ENCODE results near the gene LMO2.
A peak's percentile ranks its signal among the peaks of the same experiment; 100 is the strongest.
"Not testable (repeated sequence)": the region's sequence is repeated elsewhere in the genome, so short reads cannot be mapped to it uniquely, and the experiment has no call there.

The LMO2 gene

DNA sequence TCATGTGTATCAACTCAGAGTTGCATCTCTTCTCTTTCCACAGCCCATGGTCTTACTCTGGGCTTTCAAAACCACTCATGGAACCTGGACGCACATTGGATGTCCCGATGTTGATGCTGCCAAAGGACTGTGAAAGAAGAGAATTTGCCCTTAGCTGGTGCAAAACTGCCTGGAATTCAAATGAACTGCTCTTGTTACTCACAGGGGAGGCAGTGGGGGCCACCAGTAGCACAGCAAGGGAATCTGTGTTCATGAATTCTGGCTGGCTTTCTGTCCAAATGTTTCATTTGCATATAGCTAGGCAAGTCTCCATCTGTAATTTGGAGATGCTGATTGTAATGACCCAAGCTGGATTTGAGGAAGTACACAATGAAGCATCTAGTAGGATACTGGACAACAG, 24.9 kb downstream of the LMO2 start:
- FAIRE-seq (no peak), DNase-seq (ENCODE audit: insufficient read length, low spot score) (no peak)

DNA sequence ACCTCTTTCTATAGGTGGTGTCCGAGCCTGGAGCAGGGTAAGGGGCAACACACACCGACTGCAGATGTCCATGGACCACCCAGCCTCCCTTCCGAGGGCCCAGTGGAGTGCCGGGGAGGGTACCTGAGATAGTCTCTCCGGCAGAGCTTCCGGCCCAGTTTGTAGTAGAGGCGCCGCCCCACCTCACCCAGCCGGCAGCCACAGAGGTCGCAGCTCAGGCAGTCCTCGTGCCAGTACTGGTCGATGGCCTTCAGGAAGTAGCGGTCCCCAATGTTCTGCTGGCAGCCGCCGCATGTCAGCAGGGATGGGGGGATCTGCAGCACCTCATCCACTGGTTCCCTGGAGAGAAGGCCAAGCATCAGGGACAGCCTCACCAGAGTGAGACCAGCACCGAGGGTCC, 27.4 kb downstream of the LMO2 start:
- no peak for DNase-seq (ENCODE audit: insufficient read length, low spot score)
- FAIRE-seq = no peak

DNA sequence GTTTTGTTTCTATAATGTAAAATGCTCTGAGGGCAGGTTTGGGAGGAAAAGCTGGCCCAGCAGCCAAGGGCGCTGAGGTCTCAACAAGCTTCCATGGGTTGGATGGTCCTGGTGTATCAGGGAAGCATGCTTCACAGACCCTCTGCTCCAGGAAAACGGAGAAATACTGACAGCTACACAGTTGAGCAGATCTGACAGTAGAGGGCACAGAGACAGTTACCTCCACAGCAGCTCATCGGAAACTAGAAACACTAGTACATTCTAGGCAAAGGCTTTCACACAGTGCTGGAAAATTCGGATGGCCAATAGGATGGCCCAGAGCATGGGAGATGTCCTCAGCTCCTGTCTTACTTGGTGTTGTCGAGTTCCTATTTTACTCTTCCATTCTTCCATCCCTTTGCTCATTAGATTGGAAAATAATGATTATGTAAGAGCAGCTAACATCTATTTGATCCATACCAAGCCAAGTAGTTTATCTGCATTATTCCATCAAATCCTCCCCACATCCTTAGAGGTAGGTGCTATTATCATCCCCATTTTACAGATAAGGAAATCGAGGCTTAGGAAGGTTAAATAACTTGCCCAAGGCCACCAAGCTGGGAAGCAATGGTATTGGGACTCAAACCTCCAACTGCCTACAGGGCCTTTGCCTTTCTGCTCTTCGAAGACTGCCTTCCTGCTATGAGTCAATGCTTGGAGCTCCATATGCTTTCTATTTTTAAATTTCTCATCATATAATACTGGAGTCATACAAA, 28.3 kb downstream of the LMO2 start:
- no peak for DNase-seq (ENCODE audit: insufficient read length, low spot score)
- FAIRE-seq = no peak

DNA sequence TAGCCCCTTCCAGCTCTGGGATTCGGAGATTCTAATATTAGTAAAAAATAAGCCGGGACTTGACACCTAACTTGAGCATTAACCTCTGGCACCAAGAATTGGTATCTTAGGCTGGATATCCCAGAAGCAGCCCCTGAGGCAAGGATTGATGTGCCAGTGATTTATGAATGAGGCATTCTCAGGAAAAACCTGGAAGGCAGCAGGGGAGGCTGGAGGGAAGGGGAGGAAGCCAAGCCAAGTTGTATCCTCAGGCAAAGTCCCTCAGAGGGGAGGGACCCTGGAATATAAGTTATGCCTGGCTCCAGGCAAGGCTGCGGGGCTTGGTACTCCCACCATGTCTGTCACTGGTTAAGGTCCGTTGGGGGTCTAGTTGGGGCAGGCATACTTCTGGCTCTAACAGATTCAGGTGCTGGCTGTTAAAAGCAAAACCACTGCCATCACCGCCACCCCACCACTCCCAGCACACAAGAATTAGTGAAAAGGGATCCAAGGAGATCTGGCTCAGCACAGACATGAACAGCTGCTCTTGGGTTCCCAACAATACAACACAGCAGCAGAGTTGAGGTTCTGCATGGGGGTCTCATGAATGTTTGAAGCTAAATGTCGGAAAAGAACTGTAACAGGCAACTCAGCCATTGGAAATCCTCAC, 29.8 kb downstream of the LMO2 start:
- FAIRE-seq = no peak
- DNase-seq (ENCODE audit: insufficient read length, low spot score) = no peak

DNA sequence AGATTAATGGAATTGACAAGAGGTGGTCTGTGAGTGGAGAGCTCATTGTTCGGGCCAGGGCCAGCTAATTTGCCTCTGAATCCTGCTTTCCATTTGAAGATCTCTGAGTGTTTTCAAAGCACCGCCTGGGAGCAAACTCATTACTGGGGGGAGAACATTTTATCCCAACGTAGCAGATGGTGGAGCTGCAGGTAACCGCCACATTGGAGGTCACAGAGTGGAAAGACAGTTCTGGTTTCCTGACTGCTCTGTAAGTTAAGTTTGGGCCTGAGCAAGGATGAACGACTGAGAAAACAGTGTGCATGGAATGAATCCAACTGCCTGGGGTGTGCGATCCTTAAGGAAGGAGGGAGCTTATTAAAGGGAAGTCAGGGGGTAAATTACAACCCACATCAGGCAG, 30.5 kb downstream of the LMO2 start:
- no peak for DNase-seq (ENCODE audit: insufficient read length, low spot score)
- no peak for FAIRE-seq

DNA sequence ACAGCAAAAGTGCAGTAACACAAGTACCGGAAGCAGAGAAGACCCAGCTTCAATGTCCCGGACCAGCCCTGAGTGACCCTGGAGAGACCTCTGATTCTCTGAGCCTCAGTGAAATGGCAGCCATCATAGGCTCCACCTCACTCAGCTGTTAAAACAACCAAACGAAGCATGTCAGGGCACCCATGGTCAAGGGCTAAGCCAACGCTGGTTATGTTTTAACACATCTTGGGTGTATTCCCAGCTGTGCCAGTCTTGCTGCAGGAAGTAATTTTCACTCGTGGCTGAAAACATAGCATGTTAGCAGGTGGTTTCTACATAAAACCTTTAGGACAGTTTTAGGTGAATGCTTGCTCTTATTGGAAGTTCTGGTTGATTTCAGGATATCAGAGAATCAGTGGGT, 30.9 kb downstream of the LMO2 start:
- FAIRE-seq (no peak), DNase-seq (ENCODE audit: insufficient read length, low spot score) (no peak)

DNA sequence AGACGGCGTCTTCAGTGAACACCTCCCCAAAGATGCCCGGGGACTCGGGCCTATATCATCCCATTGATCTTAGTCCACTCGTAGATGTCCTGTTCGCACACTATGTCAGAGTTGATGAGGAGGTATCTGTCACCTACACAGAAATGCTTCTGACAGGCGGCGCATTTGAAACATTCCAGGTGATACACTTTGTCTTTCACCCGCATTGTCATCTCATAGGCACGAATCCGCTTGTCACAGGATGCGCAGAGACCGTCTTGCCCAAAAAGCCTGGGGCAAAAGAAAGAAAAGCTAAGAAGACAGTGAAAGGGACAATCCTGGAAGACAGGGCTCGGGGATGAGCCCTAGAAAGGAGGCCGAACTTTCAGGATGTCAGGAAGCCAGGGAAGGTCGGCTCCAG, 32.6 kb downstream of the LMO2 start:
- no peak for DNase-seq (ENCODE audit: insufficient read length, low spot score)
- no peak for FAIRE-seq

DNA sequence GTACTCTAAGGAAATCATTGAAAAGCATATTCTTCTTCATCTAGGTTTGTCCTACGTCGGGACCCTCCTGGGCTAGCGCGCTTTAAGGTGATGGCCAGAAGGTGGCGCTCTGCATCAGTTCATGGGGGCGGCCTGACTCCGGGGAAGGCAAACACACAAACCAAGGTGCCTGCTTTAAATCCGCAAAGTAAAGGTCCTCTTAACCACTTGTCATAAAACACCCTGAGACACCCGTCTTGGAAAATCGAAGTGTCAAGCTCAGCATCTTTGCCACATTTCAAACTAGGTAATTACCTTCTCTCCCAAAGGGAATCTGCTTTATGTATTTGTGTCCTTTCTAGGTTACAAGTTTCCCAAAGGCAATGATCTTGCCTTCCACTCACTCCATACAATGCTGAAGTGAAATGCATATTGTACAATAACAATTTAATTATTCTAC, 33.9 kb downstream of the LMO2 start:
- FAIRE-seq = no peak
- peak; percentile 69 for DNase-seq (ENCODE audit: insufficient read length, low spot score)

DNA sequence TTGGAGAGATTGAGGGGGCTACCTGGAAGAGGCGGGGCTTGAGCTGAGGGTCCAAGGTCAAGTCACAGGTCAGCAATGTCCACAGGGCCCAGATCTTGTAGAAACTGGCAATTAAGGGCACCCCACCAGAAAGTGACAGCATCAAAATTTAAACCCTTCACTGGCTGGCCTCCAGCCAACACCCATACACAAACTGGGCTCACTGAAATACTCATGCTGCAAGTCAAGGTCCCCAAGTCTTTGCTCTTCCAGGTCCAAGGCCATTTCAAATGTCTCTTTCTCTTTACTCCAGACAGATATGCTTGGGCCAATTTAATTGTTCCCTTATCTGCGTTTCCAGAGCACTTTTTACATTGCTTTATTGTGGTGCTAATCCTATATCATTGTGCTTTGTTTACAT, 36.4 kb downstream of the LMO2 start:
- FAIRE-seq (no peak), DNase-seq (ENCODE audit: insufficient read length, low spot score) (no peak)

DNA sequence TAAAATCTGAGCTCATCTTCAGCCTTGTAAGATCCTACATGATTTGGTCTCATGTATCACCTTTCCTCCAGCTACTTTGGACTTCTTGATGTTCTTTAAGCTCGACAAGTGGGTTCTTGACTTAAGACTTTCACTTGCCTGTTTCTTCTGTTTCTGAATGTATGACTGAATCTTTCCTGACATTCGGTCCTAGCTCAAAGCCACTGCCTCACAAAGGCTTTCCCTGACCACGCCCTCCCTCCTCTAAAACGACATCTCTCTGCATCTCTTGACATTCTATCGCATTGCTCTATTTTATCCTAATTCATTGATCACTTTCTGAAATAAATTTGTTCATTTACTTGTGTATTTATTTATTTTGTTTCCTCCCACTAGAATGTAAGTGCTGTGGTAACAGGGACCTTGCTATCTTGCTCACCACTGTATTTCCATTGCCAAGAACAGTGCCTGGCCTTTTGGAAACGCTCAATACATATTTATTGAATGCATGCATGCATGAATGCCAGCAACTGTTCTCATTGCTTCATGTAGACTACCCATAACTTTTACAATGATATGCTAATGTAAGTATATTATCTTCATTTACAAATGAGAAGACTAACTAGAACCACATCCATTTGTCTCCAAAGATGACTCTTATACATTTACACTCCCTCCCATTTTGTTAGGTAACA, 43.0 kb downstream of the LMO2 start:
- DNase-seq (ENCODE audit: insufficient read length, low spot score) = no peak
- no peak for FAIRE-seq

DNA sequence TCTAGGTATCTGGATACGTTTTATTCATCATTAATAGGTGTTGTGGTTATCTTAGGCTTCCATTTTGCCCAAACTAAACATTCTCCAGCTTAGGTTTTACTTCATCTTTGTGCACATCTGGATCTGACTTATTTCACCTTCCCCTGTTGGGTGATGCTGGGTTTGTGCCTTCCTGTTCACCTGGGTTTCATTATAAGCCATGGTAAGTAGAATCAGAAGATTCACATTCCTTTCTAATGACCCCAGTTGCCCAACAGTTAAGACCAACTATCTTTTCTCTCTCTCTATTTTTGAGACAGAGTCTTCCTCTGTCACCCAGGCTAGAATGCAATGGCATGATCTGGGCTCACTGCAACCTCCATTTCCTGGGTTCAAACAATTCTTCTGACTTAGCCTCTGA, 44.6 kb downstream of the LMO2 start:
- FAIRE-seq = no peak
- no peak for DNase-seq (ENCODE audit: insufficient read length, low spot score)

DNA sequence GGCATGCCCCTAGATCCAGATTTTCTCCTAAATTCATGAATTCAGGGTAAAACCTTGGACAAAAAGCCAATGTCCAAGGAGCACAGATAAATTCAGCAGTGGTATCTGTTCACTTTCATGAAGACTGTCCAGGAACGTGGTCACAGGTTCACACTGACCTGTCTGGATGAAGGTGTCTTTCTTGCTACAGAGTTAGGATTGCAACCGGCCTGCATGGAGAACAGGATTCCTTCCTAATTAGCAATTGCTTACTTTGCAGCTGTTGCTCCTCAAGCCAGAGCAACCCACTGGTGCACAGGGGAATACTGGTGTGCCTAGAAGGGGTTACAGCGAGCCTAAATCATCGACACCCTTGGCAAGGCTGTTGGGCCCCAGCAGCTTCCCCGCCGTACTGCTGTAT, 47.6 kb downstream of the LMO2 start:
- FAIRE-seq (no peak), DNase-seq (ENCODE audit: insufficient read length, low spot score) (no peak)

DNA sequence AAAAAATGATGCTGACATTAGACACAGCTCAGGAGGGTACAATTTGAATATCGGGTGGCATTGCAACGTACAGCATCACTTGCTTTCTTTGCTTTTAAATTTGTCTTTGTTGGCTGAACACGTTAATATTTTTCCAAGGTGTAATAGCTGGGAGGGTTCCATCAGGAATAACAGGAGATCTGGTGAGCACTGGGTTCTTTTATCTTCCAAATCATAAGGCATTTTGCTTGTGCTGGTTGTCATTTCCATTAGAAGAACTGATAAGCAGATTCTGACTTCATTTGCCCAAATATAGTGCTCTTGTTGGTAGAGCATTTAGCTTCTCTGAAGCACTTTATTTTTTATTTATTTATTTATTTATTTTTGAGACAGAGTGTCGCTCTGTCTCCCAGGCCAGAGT, 48.9 kb downstream of the LMO2 start:
- no peak for FAIRE-seq
- DNase-seq (ENCODE audit: insufficient read length, low spot score) = no peak

DNA sequence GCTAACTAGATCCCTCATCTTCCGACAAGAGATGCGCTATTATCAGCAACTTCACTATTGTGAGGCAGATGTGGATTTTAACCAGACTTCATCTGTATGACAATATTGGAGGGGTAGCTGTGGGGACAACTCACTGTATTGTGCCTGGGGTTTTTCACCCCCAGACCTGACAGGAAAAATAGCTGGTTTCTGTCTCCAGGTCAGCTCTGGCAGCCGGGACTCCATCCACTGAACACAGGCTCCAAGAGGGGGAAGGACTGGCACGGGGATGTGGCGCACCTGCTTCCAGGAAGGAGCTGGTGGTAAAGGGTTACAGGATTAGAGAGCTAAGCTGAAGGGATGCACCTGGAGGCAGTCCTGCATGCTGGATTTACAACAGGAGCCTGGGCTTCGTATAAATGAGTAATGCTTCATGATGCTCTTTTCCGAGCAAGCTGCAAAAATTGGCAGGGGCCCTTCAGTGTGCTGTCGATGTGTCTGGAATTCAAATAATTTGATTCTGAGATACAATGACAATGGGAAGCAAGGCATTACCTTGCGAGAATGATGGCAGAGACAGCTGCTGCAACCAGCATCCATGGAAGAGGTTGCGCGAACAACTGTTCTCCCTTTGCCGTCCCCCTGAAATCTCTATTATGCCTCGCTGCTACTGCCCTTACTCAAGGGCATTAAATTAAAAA, 49.5 kb downstream of the LMO2 start:
- no peak for FAIRE-seq

DNA sequence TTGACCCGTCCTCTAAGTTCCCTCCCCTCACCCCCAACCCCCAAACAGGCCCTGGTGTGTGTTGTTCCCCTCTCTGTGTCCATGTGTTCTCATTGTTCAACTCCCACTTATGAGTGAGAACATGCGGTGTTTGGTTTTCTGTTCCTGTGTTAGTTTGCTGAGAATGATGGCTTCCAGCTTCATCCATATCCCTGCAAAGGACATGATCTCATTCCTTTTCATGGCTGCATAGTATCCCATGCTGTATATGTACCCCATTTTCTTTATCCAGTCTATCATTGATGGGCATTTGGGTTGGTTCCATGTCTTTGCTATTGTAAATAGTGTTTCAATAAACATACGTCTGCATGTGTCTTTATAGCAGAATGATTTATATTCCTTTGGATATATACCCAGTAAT, 53.6 kb downstream of the LMO2 start:
- DNase-seq (ENCODE audit: insufficient read length, low spot score); FAIRE-seq: not testable (repeated sequence)

More for the DNA sequence above, 49.5 kb downstream of the LMO2 start:
- no peak for DNase-seq (ENCODE audit: insufficient read length, low spot score)

DNA sequence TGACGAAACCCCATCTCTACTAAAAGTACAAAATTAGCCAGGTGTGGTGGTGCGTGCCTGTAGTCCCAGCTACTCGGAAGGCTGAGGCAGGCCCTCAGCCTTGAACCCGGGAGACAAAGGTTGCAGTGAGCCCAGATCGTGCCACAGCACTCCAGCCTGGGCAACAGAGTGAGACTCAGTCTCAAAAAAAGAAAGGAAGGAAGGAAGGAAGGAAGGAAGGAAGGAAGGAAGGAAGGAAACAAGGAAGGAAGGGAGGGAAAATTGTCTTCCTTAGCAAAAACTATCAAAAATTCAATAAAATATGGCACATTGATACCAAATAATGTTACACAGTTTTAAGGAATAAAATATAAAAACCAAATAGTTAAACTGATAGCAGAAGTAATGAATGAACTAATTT, 54.5 kb downstream of the LMO2 start:
- not testable (repeated sequence) for DNase-seq (ENCODE audit: insufficient read length, low spot score); FAIRE-seq

DNA sequence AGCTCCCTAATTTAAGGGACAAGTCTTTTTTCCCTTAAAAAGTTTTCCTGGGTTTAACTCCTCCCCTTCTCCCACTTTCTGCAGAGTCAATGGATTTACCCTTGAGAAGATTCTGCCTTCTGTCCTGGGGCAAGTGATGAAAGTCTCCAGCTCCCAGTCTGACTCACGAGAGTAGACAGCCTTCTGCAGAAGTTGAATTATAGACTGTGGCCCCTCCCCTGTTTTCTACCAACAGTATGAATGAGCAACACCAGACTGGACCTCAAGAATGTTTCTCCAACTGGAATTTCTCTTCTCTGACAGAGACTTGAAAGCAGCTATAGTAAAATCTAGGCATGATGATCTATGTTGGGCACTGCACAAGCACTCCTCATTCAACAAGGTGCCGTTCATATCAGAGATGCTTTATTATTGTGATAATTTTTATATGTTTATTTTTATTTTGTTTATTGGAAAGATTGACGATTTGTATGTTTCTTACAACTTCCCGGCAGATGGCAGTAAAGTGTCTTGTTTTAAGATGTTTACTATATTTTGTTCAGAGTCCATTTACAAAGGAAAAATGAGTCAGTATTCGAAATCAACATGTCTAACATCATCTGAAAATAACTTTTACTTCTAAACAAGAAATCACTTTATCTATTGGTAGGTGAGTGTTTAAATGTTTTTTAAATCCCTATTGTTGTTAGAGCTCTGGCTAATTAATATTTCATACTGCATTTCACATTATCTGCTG, 56.6 kb downstream of the LMO2 start:
- FAIRE-seq (no peak), DNase-seq (ENCODE audit: insufficient read length, low spot score) (peak; percentile 62)

DNA sequence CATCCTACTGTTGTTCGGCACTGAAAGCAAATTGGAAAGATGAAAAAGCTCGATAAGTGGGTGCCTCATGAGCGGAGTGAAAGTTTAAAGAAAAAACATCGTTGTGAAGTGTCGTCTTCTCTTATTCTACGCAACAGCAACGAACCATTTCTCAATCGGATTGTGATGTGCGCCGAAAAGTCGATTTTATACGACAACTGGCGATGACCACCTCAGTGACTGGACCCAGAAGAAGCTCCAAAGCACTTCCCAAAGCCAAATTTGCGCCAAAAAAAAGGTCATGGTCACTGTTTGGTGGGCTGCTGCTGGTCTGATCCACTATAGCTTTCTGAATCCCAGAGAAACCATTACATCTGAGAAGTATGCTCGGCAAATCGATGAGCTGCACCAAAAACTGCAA, 59.2 kb downstream of the LMO2 start:
- FAIRE-seq (no peak), DNase-seq (ENCODE audit: insufficient read length, low spot score) (no peak)

DNA sequence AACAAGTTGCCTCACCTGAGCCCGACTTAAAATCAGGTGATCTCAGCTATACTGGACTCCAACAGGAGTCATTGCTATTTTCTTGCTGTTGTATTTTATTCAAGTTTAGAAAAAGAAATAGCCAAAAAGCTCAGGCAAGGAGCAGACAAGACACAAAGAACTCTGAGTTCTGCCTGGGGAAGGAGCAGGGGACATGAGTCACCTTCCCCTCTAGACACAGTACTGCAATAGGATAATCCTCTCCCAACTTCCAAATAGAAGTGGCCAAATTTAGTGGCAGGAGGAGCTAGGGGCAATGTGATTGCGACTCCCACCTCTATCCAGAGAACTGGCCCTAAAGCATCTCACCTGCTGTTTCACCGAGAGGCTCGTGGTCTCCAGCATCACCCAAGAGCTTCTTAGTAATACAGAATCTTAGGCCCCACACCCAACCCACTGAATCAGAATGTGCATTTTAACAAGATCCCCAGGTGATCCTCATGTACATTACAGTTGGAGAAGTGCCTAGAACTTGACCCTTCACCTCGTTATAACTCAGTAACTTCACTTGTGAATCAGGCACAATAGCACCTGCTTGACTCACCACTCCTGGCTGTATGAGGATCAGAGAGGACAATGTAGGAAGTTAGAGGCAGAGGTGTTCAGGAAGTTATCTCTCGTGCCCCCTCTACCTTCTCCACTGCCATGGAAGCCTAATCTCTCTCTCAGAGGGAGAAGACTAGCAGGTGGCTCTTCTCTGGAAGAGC, 60.8 kb downstream of the LMO2 start:
- FAIRE-seq (no peak), DNase-seq (ENCODE audit: insufficient read length, low spot score) (no peak)
